B cell (primary cell): Measurements from ENCODE around the gene STC2. TPM values are rescaled to one million over a fixed set of nuclear protein-coding genes. Genes with fewer than 3 reads are reported as not detected.
"Not testable (repeated sequence)": the region's sequence is repeated elsewhere in the genome, so short reads cannot be mapped to it uniquely, and the experiment has no call there.

Source experiments
- ATAC-seq: fragments of 200-7000 bp; cut with Tn5 transposase; one replicate; pipeline ENCODE4 v1.10.0; 2021; ENCODE audit warnings: low read depth, mild to moderate bottlenecking, moderate number of reproducible peaks, moderate library complexity
- CTCF ChIA-PET: fragments of 350-600 bp; sonication (Branson Sonifier 250); formaldehyde crosslinking; loops from one replicate; lab custom pipeline; 2021; ENCODE audit warnings: antibody characterized with exemption, inconsistent platforms; lab: Charles Lee
- POLR2A ChIA-PET: fragments of 350-600 bp; sonication (Branson Sonifier 250); formaldehyde crosslinking; loops from one replicate; lab custom pipeline; 2021; ENCODE audit warnings: antibody characterized with exemption; lab: Charles Lee
- DNase-seq: peaks from one replicate; pipeline ENCODE4 v3.0.0; 2013
- H2AFZ ChIP-seq: 2 replicates; pipeline ENCODE4 v1.6.1; 2012; ENCODE audit warnings: mild to moderate bottlenecking, low read depth, low read length; ENCODE audit not compliant: insufficient read depth, poor library complexity, severe bottlenecking
- H3K27ac ChIP-seq, 2 donors: 1 replicate in 1 of 2; 2 replicates in 1 of 2; pipeline ENCODE4 v1.5.1; 2012 to 2013; ENCODE audit warnings: low read length in 2 of 2, mild to moderate bottlenecking in 2 of 2, moderate library complexity in 1 of 2
- H3K27me3 ChIP-seq, 4 experiments: fragments of 200-600 bp in 1 of 4; sonication (generic) in 1 of 4; replicated peaks in 1 of 4; 1 replicate in 2 of 4; 2 replicates in 2 of 4; pipeline versions ENCODE4 v1.6.1 to v1.7.0; 2013 to 2016; ENCODE audit warnings: low read length in 3 of 4, mild to moderate bottlenecking in 2 of 4, mixed read lengths in 1 of 4, moderate library complexity in 1 of 4; ENCODE audit not compliant: insufficient read depth in 4 of 4, control insufficient read depth in 3 of 4; ENCODE audit errors: control extremely low read depth in 1 of 4
- H3K36me3 ChIP-seq, 2 experiments: replicated peaks in 1 of 2; 1 replicate in 1 of 2; 2 replicates in 1 of 2; pipeline versions ENCODE4 v1.6.1 to v1.7.1; 2013; ENCODE audit warnings: low read length in 1 of 2; ENCODE audit not compliant: insufficient read depth in 2 of 2, control insufficient read depth in 1 of 2; ENCODE audit errors: control extremely low read depth in 1 of 2, extremely low read depth in 1 of 2
- H3K4me1 ChIP-seq, 2 donors: fragments of 200-600 bp in 1 of 2; sonication (generic) in 1 of 2; 1 replicate in 1 of 2; 2 replicates in 1 of 2; pipeline versions ENCODE4 v1.5.1 to v1.6.1; 2013 to 2017; ENCODE audit warnings: low read length in 2 of 2; ENCODE audit not compliant: control insufficient read depth in 2 of 2, insufficient read depth in 2 of 2
- H3K4me2 ChIP-seq: replicated peaks from 2 replicates; pipeline ENCODE3; 2012; ENCODE audit warnings: mild to moderate bottlenecking, low read depth, low read length; ENCODE audit not compliant: poor library complexity, severe bottlenecking
- H3K4me3 ChIP-seq, 5 experiments: fragments of 200-600 bp in 1 of 5; sonication (generic) in 1 of 5; 1 replicate in 3 of 5; 2 replicates in 2 of 5; pipeline versions ENCODE4 v1.5.1 to v1.7.0; 2011 to 2016; ENCODE audit warnings: low read length in 4 of 5, mild to moderate bottlenecking in 4 of 5, low read depth in 2 of 5, control low read depth in 1 of 5, moderate library complexity in 1 of 5; ENCODE audit not compliant: insufficient read depth in 1 of 5; ENCODE audit errors: control extremely low read depth in 1 of 5, extremely low read depth in 1 of 5
- H3K79me2 ChIP-seq: fragments of 200-600 bp; sonication (generic); one replicate; pipeline ENCODE4 v1.6.0; 2016; ENCODE audit warnings: low read length; ENCODE audit not compliant: control insufficient read depth, insufficient read depth
- H3K9ac ChIP-seq: fragments of 200-600 bp; sonication (generic); 2 replicates; pipeline ENCODE4 v1.6.1; 2017; ENCODE audit warnings: mild to moderate bottlenecking, low read length, moderate library complexity
- H3K9me3 ChIP-seq, 3 donors: one replicate each; pipeline versions ENCODE4 v1.6.1 to v1.7.1; 2013; ENCODE audit warnings: low read length in 2 of 3; ENCODE audit not compliant: control insufficient read depth in 2 of 3, insufficient read depth in 1 of 3; ENCODE audit errors: control extremely low read depth in 1 of 3
- H4K20me1 ChIP-seq: 2 replicates; pipeline ENCODE4 v1.6.0; 2012; ENCODE audit warnings: mild to moderate bottlenecking, low read length; ENCODE audit not compliant: insufficient read depth, control insufficient read depth, poor library complexity, severe bottlenecking
- H3K27ac Mint-ChIP-seq: one replicate; pipeline ENCODE4 v1.8.0; 2021; ENCODE audit warnings: mixed read lengths
- H3K27me3 Mint-ChIP-seq: one replicate; pipeline ENCODE4 v1.8.0; 2021; ENCODE audit warnings: mixed read lengths
- H3K4me1 Mint-ChIP-seq: one replicate; pipeline ENCODE4 v1.8.0; 2021; ENCODE audit warnings: mixed read lengths
- H3K4me3 Mint-ChIP-seq: one replicate; pipeline ENCODE4 v1.8.0; 2021; ENCODE audit warnings: mixed read lengths
- H3K9me3 Mint-ChIP-seq: one replicate; pipeline ENCODE4 v1.8.0; 2022; ENCODE audit warnings: mixed read lengths; ENCODE audit not compliant: insufficient read depth
- CTCF ChIP-seq: fragments of 200-600 bp; IDR thresholded peaks from one replicate; pipeline ENCODE4 v1.8.0; 2022; ENCODE audit warnings: antibody characterized with exemption, mild to moderate bottlenecking
- EZH2 ChIP-seq: IDR thresholded peaks from 2 replicates; pipeline ENCODE4 v1.6.1; 2012; ENCODE audit warnings: borderline replicate concordance, low read depth, mild to moderate bottlenecking, moderate library complexity, low read length; ENCODE audit not compliant: insufficient read depth, poor library complexity, severe bottlenecking
- WGBS: methylation state at CpG from one replicate; pipeline ENCODE4 v1.1.5; 2013; ENCODE audit warnings: missing lambda C conversion rate; ENCODE audit not compliant: insufficient coverage; 5-methylcytosine and 5-hydroxymethylcytosine counted together
- intact Hi-C: fragments of 100-400 bp; cut with micrococcal nuclease; formaldehyde crosslinking; loops from one replicate; pipeline ENCODE4 v1.10.0; 2022
- polyA plus RNA-seq: library from polyadenylated mRNA; depleted of rRNA; stranded (reverse); fragments of >200 nt; gene quantifications from 2 replicates; pipeline ENCODE4 v1.2.3, GENCODE V29; 2012
- total RNA-seq, 2 donors: library from RNA; stranded (reverse); fragments of 120-200 nt in 1 of 2; gene quantifications; 1 replicate in 1 of 2; 2 replicates in 1 of 2; pipeline versions ENCODE4 v1.2.3 to v1.2.4, GENCODE V29; 2013 to 2022

The STC2 gene
- total and polyA plus RNA-seq, 2 donors (not counting 1 experiment from before 2014, with no cell fraction given) = not detected

GRCh38 chr5:173371400-173371799, 43.2 kb upstream of the STC2 start:
- ChIA-PET POLR2A (no interaction called here), CTCF (no interaction called here)
- 81% methylated on average over 1 of the region's 2 CpGs for WGBS
- H3K27me3 Mint-ChIP-seq = peaks cover 16% of the 10 kb centered on the region
- peaks cover 0 to 5% (median 0%) of the 10 kb centered on the region in 3 donors for H3K9me3 ChIP-seq
- no peak overlapping the region for H3K4me3 Mint-ChIP-seq
- H3K9ac ChIP-seq = no peak overlapping the region
- no peak overlapping the region for H3K27ac ChIP-seq
- DNase-seq = no peak
- no peak overlapping the region for H2AFZ ChIP-seq
- intact Hi-C loops = no loop called here
- H3K79me2 ChIP-seq = no peaks in the 10 kb centered on the region
- no peaks in the 10 kb centered on the region for H3K4me1 Mint-ChIP-seq
- no peak overlapping the region for H3K4me2 ChIP-seq
- H3K27me3 ChIP-seq = peaks cover 0 to 5% (median 0%) of the 10 kb centered on the region in 4 experiments
- no peak for ATAC-seq
- TF ChIP-seq CTCF (no peak), EZH2 (no peak)
- H3K36me3 ChIP-seq = no peaks in the 10 kb centered on the region
- no peak overlapping the region for H3K27ac Mint-ChIP-seq
- no peaks in the 10 kb centered on the region for H4K20me1 ChIP-seq
- H3K4me3 ChIP-seq = no peak overlapping the region
- peaks cover 5% of the 10 kb centered on the region for H3K9me3 Mint-ChIP-seq
- no peaks in the 10 kb centered on the region for H3K4me1 ChIP-seq

GRCh38 chr5:173363406-173363805, 35.2 kb upstream of the STC2 start:
- H2AFZ ChIP-seq, POLR2A ChIA-PET: not testable (repeated sequence)
- no CpG with 5 or more reads among the region's 1 CpG for WGBS

More at GRCh38 chr5:173363406-173363805, 35.2 kb upstream of the STC2 start:
- H3K4me1 ChIP-seq, H3K27me3 ChIP-seq, H3K9me3 Mint-ChIP-seq, DNase-seq, H3K9ac ChIP-seq, H3K4me3 Mint-ChIP-seq, H3K36me3 ChIP-seq, H4K20me1 ChIP-seq, H3K27ac Mint-ChIP-seq, CTCF ChIA-PET, H3K4me3 ChIP-seq, H3K4me1 Mint-ChIP-seq, intact Hi-C loops, ATAC-seq, H3K4me2 ChIP-seq, H3K27ac ChIP-seq, H3K9me3 ChIP-seq, H3K79me2 ChIP-seq: not testable (repeated sequence)
- H3K27me3 Mint-ChIP-seq = peaks cover 14% of the 10 kb centered on the region
